ENCODE measurements around the gene GGT1. TPM values are rescaled to one million over a fixed set of nuclear protein-coding genes. Genes with fewer than 3 reads are reported as not detected.
"Not testable (repeated sequence)": the region's sequence is repeated elsewhere in the genome, so short reads cannot be mapped to it uniquely, and the experiment has no call there.

GGT1 gene
- total RNA-seq, 1 experiment from 2014 or later = 14.0 TPM

DNA sequence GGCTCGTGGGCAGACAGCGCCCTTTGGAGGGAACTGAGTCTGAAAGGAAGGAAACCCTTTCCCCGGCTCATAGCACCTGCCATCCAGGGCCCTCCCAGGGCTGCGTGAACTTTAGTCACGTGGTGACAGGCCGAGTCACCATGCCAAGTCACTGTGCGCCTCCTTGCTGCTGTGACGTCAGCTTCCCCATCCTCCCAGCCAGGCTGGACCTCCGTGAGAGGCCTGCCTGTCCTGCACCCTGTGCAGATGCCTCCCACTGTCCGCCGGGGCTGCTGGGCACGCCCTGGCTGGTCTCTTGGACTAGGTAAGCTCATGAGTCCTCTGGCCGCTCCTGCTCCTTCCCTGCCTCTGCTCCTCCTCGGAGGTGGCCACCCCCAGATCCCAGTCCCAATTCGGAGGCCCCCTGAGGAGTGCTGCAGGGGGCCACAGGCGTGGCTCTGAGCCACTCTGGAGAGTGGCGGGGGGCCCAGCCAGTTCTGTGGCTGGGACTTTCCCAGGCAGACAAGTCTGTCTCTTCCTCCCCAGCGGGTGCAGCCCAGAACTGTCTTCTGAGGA lies 4.5 kb downstream of the GGT1 start:
- POLR2A ChIA-PET; H3K27me3 ChIP-seq (ENCODE audit: insufficient read depth, low read length); RAD21 ChIA-PET (ENCODE audit: low non-redundant PET in 1 of 2, low total read pairs in 2 of 2, uncharacterized antibody in 2 of 2, unreplicated experiment in 2 of 2); H3K79me2 ChIP-seq (ENCODE audit: insufficient read depth, low read length); CTCF ChIA-PET; BruUV-seq (replicated peaks); H3K36me3 ChIP-seq (ENCODE audit: control insufficient read depth in 1 of 2, insufficient read depth in 2 of 2, low read length in 2 of 2); H3K9me2 ChIP-seq (ENCODE audit: insufficient read depth); H4K20me1 ChIP-seq (ENCODE audit: insufficient read depth); H3K27ac ChIP-seq (ENCODE audit: low read depth, low read length); intact Hi-C loops (cut with micrococcal nuclease); H3K9me3 ChIP-seq (ENCODE audit: control insufficient read depth in 1 of 2, insufficient read depth in 1 of 2, low read depth in 1 of 2, low read length in 2 of 2); H2AFZ ChIP-seq (ENCODE audit: low read depth, low read length, poor library complexity, severe bottlenecking): not testable (repeated sequence)
- TF ChIP-seq, protein P1, sequence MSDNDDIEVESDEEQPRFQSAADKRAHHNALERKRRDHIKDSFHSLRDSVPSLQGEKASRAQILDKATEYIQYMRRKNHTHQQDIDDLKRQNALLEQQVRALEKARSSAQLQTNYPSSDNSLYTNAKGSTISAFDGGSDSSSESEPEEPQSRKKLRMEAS (IDR thresholded peaks at IDR 0.05) = peak; percentile 18; the same call in 1 of the 2 replicates
- Histone ChIP-seq H3K9ac (ENCODE audit: low read length) (peak overlapping the region; percentile 48), H3K4me2 (ENCODE audit: low read length) (peak overlapping the region; percentile 55), H3K4me3 (replicated peaks in 1 of 2; ENCODE audit: low read depth in 1 of 2, low read length in 2 of 2) (peak overlapping the region; percentile 36 to 38), H3K4me1 (ENCODE audit: control insufficient read depth in 1 of 2, insufficient read depth in 2 of 2, low read length in 2 of 2) (peaks cover 10 to 25% of the 10 kb centered on the region in 2 experiments)
- DNase-seq (ENCODE audit: low read depth, low spot score) (peak; percentile 15), ATAC-seq (peak; percentile 66)

DNA sequence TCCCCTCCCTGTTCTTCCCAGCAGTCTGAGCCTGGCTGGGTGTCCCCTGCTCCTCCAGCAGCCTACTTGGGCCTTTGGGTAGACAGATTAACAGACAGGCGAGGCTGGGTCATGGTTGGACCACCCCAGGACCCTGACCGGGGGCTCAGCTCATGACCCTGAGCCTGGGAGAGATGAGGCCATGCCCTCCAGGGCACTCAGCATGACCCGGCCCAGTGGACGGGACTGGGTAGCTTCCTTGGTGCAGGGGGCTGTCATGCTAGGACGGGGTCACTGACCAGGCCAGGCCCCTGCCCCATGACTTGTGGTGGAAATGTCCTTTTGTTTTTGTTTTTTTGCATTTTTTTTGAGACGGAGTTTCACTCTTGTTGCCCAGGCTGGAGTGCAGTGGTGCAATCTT lies 5.3 kb downstream of the GGT1 start:
- H3K9me2 ChIP-seq (ENCODE audit: insufficient read depth); H3K27me3 ChIP-seq (ENCODE audit: insufficient read depth, low read length); H3K79me2 ChIP-seq (ENCODE audit: insufficient read depth, low read length); H4K20me1 ChIP-seq (ENCODE audit: insufficient read depth); H3K27ac ChIP-seq (ENCODE audit: low read depth, low read length); H2AFZ ChIP-seq (ENCODE audit: low read depth, low read length, poor library complexity, severe bottlenecking); CTCF ChIA-PET; H3K9me3 ChIP-seq (ENCODE audit: control insufficient read depth in 1 of 2, insufficient read depth in 1 of 2, low read depth in 1 of 2, low read length in 2 of 2); H3K36me3 ChIP-seq (ENCODE audit: control insufficient read depth in 1 of 2, insufficient read depth in 2 of 2, low read length in 2 of 2); RAD21 ChIA-PET (ENCODE audit: low non-redundant PET in 1 of 2, low total read pairs in 2 of 2, uncharacterized antibody in 2 of 2, unreplicated experiment in 2 of 2); intact Hi-C loops (cut with micrococcal nuclease); POLR2A ChIA-PET; ATAC-seq; DNase-seq (ENCODE audit: low read depth, low spot score): not testable (repeated sequence)
- Histone ChIP-seq H3K4me1 (ENCODE audit: control insufficient read depth in 1 of 2, insufficient read depth in 2 of 2, low read length in 2 of 2) (peaks cover 2 to 17% of the 10 kb centered on the region in 2 experiments), H3K9ac (ENCODE audit: low read length) (0 out of 2 replicates have a peak overlapping the region, but pooled peaks have one; percentile 48), H3K4me3 (replicated peaks in 1 of 2; ENCODE audit: low read depth in 1 of 2, low read length in 2 of 2) (peak overlapping the region in 1 of 2 experiments; percentile 38; a peak in 1 of 4 replicates), H3K4me2 (ENCODE audit: low read length) (0 out of 2 replicates have a peak overlapping the region, but pooled peaks have one; percentile 55)
- BruUV-seq (replicated peaks) = TSS peak; percentile 45

DNA sequence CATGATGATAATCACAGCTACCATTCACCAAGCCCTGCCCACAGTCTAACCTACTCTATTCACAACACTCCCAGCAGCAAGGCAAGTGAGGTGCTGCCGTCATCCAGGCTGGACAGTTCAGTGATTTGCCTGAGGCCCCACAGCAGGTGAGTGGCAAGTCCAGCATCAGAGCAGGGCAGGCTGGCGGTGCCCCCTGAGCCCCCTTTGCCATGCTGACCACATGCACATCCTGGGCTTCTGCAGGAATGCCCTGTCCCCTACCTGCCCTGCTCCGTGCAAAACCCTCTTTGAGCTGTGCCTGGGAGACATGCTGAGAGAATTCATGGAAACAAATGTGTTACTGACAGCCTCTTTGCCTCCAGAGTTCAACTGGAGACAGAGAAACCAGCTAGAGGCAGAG lies 6.9 kb downstream of the GGT1 start:
- CTCF ChIA-PET; DNase-seq (ENCODE audit: low read depth, low spot score); H2AFZ ChIP-seq (ENCODE audit: low read depth, low read length, poor library complexity, severe bottlenecking); H3K9me3 ChIP-seq (ENCODE audit: control insufficient read depth in 1 of 2, insufficient read depth in 1 of 2, low read depth in 1 of 2, low read length in 2 of 2); H3K27ac ChIP-seq (ENCODE audit: low read depth, low read length); BruUV-seq (replicated peaks); H3K9me2 ChIP-seq (ENCODE audit: insufficient read depth); H3K4me2 ChIP-seq (ENCODE audit: low read length); POLR2A ChIA-PET; H3K4me3 ChIP-seq (replicated peaks in 1 of 2; ENCODE audit: low read depth in 1 of 2, low read length in 2 of 2); H3K36me3 ChIP-seq (ENCODE audit: control insufficient read depth in 1 of 2, insufficient read depth in 2 of 2, low read length in 2 of 2); intact Hi-C loops (cut with micrococcal nuclease); H4K20me1 ChIP-seq (ENCODE audit: insufficient read depth); H3K4me1 ChIP-seq (ENCODE audit: control insufficient read depth in 1 of 2, insufficient read depth in 2 of 2, low read length in 2 of 2); ATAC-seq; RAD21 ChIA-PET (ENCODE audit: low non-redundant PET in 1 of 2, low total read pairs in 2 of 2, uncharacterized antibody in 2 of 2, unreplicated experiment in 2 of 2); H3K79me2 ChIP-seq (ENCODE audit: insufficient read depth, low read length); H3K27me3 ChIP-seq (ENCODE audit: insufficient read depth, low read length); H3K9ac ChIP-seq (ENCODE audit: low read length): not testable (repeated sequence)

DNA sequence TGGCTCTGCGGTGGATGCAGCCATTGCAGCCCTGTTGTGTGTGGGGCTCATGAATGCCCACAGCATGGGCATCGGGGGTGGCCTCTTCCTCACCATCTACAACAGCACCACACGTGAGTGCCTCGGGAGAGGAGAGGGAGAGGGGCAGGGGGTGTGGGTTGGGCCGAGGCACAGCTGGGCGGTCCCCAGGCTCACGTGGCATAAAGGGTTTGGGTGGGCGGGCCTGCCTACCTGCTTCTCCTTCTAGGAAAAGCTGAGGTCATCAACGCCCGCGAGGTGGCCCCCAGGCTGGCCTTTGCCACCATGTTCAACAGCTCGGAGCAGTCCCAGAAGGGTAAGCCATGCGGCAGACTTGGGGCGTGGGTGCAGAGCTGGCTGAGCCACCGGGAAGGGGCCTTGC lies 11.8 kb downstream of the GGT1 start:
- H3K4me1 ChIP-seq (ENCODE audit: control insufficient read depth in 1 of 2, insufficient read depth in 2 of 2, low read length in 2 of 2); CTCF ChIA-PET; RAD21 ChIA-PET (ENCODE audit: low non-redundant PET in 1 of 2, low total read pairs in 2 of 2, uncharacterized antibody in 2 of 2, unreplicated experiment in 2 of 2): not testable (repeated sequence)

More for the DNA sequence above, 11.8 kb downstream of the GGT1 start:
- H3K79me2 ChIP-seq (ENCODE audit: insufficient read depth, low read length); DNase-seq (ENCODE audit: low read depth, low spot score); H3K4me3 ChIP-seq (replicated peaks in 1 of 2; ENCODE audit: low read depth in 1 of 2, low read length in 2 of 2); H3K9me3 ChIP-seq (ENCODE audit: control insufficient read depth in 1 of 2, insufficient read depth in 1 of 2, low read depth in 1 of 2, low read length in 2 of 2); H3K27me3 ChIP-seq (ENCODE audit: insufficient read depth, low read length); H4K20me1 ChIP-seq (ENCODE audit: insufficient read depth); H3K9ac ChIP-seq (ENCODE audit: low read length); BruUV-seq (replicated peaks); H3K4me2 ChIP-seq (ENCODE audit: low read length); H3K9me2 ChIP-seq (ENCODE audit: insufficient read depth); H2AFZ ChIP-seq (ENCODE audit: low read depth, low read length, poor library complexity, severe bottlenecking); H3K36me3 ChIP-seq (ENCODE audit: control insufficient read depth in 1 of 2, insufficient read depth in 2 of 2, low read length in 2 of 2); ATAC-seq; POLR2A ChIA-PET; intact Hi-C loops (cut with micrococcal nuclease); H3K27ac ChIP-seq (ENCODE audit: low read depth, low read length): not testable (repeated sequence)
